Measurements from ENCODE around the gene KRABD2.

The KRABD2 gene

GRCh38 chr17:8365143-8365542, 11.4 kb downstream of the KRABD2 start:
- Mint-ChIP-seq H3K9me3 (no peaks in the 10 kb centered on the region), H3K27me3 (ENCODE audit: low read depth in 2 of 2) (no peaks in the 10 kb centered on the region), H3K4me1 (peaks cover 0 to 3% of the 10 kb centered on the region in 2 donors), H3K4me3 (no peak overlapping the region), H3K36me3 (peaks cover 12% of the 10 kb centered on the region), H3K27ac (no peak overlapping the region)
- no peaks in the 10 kb centered on the region for H3K27me3 ChIP-seq (ENCODE audit: control insufficient read depth, insufficient read depth, low read length)
- H3K27ac ChIP-seq (ENCODE audit: low read length): no peak overlapping the region
- TF ChIP-seq CTCF (IDR thresholded peaks at IDR 0.05): no peak
- no peaks in the 10 kb centered on the region for H3K9me3 ChIP-seq (ENCODE audit: control insufficient read depth, insufficient read depth, low read length)
- intact Hi-C loops (cut with micrococcal nuclease): no loop called here
- WGBS (ENCODE audit: insufficient coverage): 85% methylated on average over 1 of the region's 1 CpG
- H3K4me1 ChIP-seq (ENCODE audit: control insufficient read depth, insufficient read depth, low read length): no peaks in the 10 kb centered on the region
- H3K4me3 ChIP-seq (ENCODE audit: low read length): no peak overlapping the region
- DNase-seq (no peak), ATAC-seq (no peak)
- H3K36me3 ChIP-seq (ENCODE audit: control insufficient read depth, insufficient read depth, low read length): peaks cover 12% of the 10 kb centered on the region

GRCh38 chr17:8362651-8363332, 13.7 kb downstream of the KRABD2 start:
- 90% methylated on average over 4 of the region's 4 CpGs for WGBS (ENCODE audit: insufficient coverage)
- Mint-ChIP-seq H3K9me3 (no peaks in the 10 kb centered on the region), H3K4me3 (no peak overlapping the region)

GRCh38 chr17:8360751-8361150, 15.8 kb downstream of the KRABD2 start:
- intact Hi-C loops (cut with micrococcal nuclease): no loop called here
- Histone ChIP-seq H3K27ac (ENCODE audit: low read length) (no peak overlapping the region), H3K4me3 (ENCODE audit: low read length) (no peak overlapping the region), H3K36me3 (ENCODE audit: control insufficient read depth, insufficient read depth, low read length) (no peaks in the 10 kb centered on the region), H3K4me1 (ENCODE audit: control insufficient read depth, insufficient read depth, low read length) (no peaks in the 10 kb centered on the region), H3K27me3 (ENCODE audit: control insufficient read depth, insufficient read depth, low read length) (no peaks in the 10 kb centered on the region), H3K9me3 (ENCODE audit: control insufficient read depth, insufficient read depth, low read length) (no peaks in the 10 kb centered on the region)
- DNase-seq (no peak), ATAC-seq (no peak)
- no peak for TF ChIP-seq CTCF (IDR thresholded peaks at IDR 0.05)
- Mint-ChIP-seq H3K27ac (no peak overlapping the region), H3K4me1 (peaks cover 0 to 3% of the 10 kb centered on the region in 2 donors), H3K27me3 (ENCODE audit: low read depth in 2 of 2) (no peaks in the 10 kb centered on the region), H3K9me3 (no peaks in the 10 kb centered on the region), H3K36me3 (no peaks in the 10 kb centered on the region), H3K4me3 (no peak overlapping the region)
- WGBS (ENCODE audit: insufficient coverage): 59% methylated on average over 2 of the region's 3 CpGs

More at GRCh38 chr17:8362651-8363332, 13.7 kb downstream of the KRABD2 start:
- no peak overlapping the region for H3K4me3 ChIP-seq (ENCODE audit: low read length)
- H3K27me3 Mint-ChIP-seq (ENCODE audit: low read depth in 2 of 2): no peaks in the 10 kb centered on the region
- no peak overlapping the region for H3K27ac ChIP-seq (ENCODE audit: low read length)
- no peaks in the 10 kb centered on the region for H3K36me3 ChIP-seq (ENCODE audit: control insufficient read depth, insufficient read depth, low read length)
- no peak overlapping the region for H3K27ac Mint-ChIP-seq
- H3K4me1 Mint-ChIP-seq: peaks cover 0 to 3% of the 10 kb centered on the region in 2 donors
- H3K4me1 ChIP-seq (ENCODE audit: control insufficient read depth, insufficient read depth, low read length): no peaks in the 10 kb centered on the region
- no peak for TF ChIP-seq CTCF (IDR thresholded peaks at IDR 0.05)
- H3K36me3 Mint-ChIP-seq: no peaks in the 10 kb centered on the region
- ATAC-seq (no peak), DNase-seq (no peak)
- H3K27me3 ChIP-seq (ENCODE audit: control insufficient read depth, insufficient read depth, low read length): no peaks in the 10 kb centered on the region
- intact Hi-C loops (cut with micrococcal nuclease): no loop called here
- no peaks in the 10 kb centered on the region for H3K9me3 ChIP-seq (ENCODE audit: control insufficient read depth, insufficient read depth, low read length)

- ATAC-seq (no peak), DNase-seq (no peak)
- Mint-ChIP-seq H3K27ac (no peak overlapping the region), H3K9me3 (no peaks in the 10 kb centered on the region), H3K27me3 (ENCODE audit: low read depth in 2 of 2) (no peaks in the 10 kb centered on the region), H3K4me1 (peaks cover 0 to 3% of the 10 kb centered on the region in 2 donors), H3K4me3 (no peak overlapping the region), H3K36me3 (no peaks in the 10 kb centered on the region)
- no peak for TF ChIP-seq CTCF (IDR thresholded peaks at IDR 0.05)
- Histone ChIP-seq H3K9me3 (ENCODE audit: control insufficient read depth, insufficient read depth, low read length) (no peaks in the 10 kb centered on the region), H3K4me1 (ENCODE audit: control insufficient read depth, insufficient read depth, low read length) (no peaks in the 10 kb centered on the region), H3K27ac (ENCODE audit: low read length) (no peak overlapping the region), H3K27me3 (ENCODE audit: control insufficient read depth, insufficient read depth, low read length) (no peaks in the 10 kb centered on the region), H3K36me3 (ENCODE audit: control insufficient read depth, insufficient read depth, low read length) (no peaks in the 10 kb centered on the region), H3K4me3 (ENCODE audit: low read length) (no peak overlapping the region)
- intact Hi-C loops (cut with micrococcal nuclease): no loop called here
- WGBS (ENCODE audit: insufficient coverage): 39% methylated on average over 3 of the region's 3 CpGs
Observed at GRCh38 chr17:8360260-8360659, 16.2 kb downstream of the KRABD2 start.
